HCT116 (cell line): ENCODE results near the gene EHD4.

ENCODE experiments used
- CEBPB ChIP-seq: IDR thresholded peaks from 2 replicates; pipeline ENCODE4 v1.6.1; 2012; ENCODE audit warnings: low read depth
- EZH2 ChIP-seq: fragments of 200-600 bp; sonication (generic); IDR thresholded peaks from 2 replicates; pipeline ENCODE4 v1.6.1; 2017; ENCODE audit warnings: antibody characterized with exemption, mixed run types
- EZH2phosphoT487 ChIP-seq: fragments of 200-600 bp; IDR thresholded peaks from 2 replicates; pipeline ENCODE4 v1.6.1; 2018; ENCODE audit warnings: antibody characterized with exemption, borderline replicate concordance
- POLR2A ChIP-seq: IDR thresholded peaks from 2 replicates; pipeline ENCODE4 v1.7.0; 2011; ENCODE audit warnings: borderline replicate concordance; ENCODE audit not compliant: insufficient read depth, insufficient read length; ENCODE audit errors: extremely low read depth
- POLR2AphosphoS5 ChIP-seq: IDR thresholded peaks from 2 replicates; pipeline ENCODE4 v1.6.1; 2011; ENCODE audit warnings: mild to moderate bottlenecking, low read depth, low read length, moderate library complexity
- RAD21 ChIP-seq: IDR thresholded peaks from 2 replicates; pipeline ENCODE4 v1.6.1; 2012; ENCODE audit warnings: low read depth, mild to moderate bottlenecking
- SRF ChIP-seq: IDR thresholded peaks from 2 replicates; pipeline ENCODE4 v1.6.1; 2012; ENCODE audit warnings: low read depth
- TCF7L2 ChIP-seq: IDR thresholded peaks from 2 replicates; pipeline ENCODE4 v1.7.0; 2011; ENCODE audit warnings: borderline replicate concordance, inconsistent platforms; ENCODE audit not compliant: insufficient read depth, insufficient read length; ENCODE audit errors: extremely low read depth
- ZFX ChIP-seq: fragments of 450-650 bp; IDR thresholded peaks from 2 replicates; pipeline ENCODE4 v1.6.1; 2017
- ZNF274 ChIP-seq: fragments of 200-500 bp; sonication (Bioruptor generic); IDR thresholded peaks from 2 replicates; pipeline ENCODE4 v1.6.1; 2014; ENCODE audit warnings: mild to moderate bottlenecking, low read depth, low read length, inconsistent platforms
- TF ChIP-seq, protein P1 (sequence below), 3 experiments: fragments of 200-600 bp in 1 of 3; sonication (generic) in 1 of 3; IDR thresholded peaks in 2 of 3; conservative IDR thresholded peaks in 1 of 3; 2 replicates each; pipeline ENCODE4 v1.5.1; 2012 to 2017; ENCODE audit warnings: low read depth in 2 of 3, low read length in 2 of 3, antibody characterized with exemption in 1 of 3, borderline replicate concordance in 1 of 3, control low read depth in 1 of 3, mild to moderate bottlenecking in 1 of 3, mixed read lengths in 1 of 3, mixed run types in 1 of 3, moderate library complexity in 1 of 3; ENCODE audit not compliant: insufficient read depth in 1 of 3
- TF ChIP-seq, protein P2 (sequence below): IDR thresholded peaks from 2 replicates; pipeline ENCODE4 v1.6.1; 2012

DNA sequence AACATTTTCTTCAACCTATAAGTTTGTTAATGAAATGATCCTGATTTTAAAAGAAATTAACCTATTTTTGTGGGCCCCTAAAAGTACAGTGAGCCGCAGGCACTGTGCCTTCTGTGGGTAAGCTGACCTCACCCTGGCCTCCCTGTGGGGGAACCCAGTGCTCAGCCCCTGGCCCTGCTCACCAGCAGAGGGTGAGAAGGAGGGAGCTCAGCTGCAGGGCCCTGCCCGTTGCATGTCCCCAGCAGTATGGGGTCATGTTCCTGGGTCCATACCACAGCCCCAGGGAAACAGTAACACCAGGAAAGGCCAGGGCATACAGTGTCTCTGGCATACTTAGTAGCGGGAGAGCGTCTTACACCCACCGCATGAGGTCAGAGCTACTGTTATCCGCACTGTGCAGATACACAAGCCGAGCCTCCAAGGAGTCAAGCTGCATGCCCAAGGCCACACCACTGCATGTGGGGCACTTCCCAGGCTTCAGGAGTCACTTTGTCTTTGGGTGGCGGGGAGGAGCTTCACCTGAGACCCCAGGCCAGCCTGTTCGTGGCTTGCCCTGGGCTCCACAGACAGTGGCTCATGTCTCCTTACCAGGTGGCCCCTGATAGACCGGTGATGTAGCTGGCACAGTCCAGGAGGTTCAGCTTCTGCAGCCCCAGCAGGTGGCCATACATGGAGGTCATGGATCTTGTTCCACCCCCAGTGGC lies 22.6 kb upstream of the EHD4 start:
- TF ChIP-seq, protein P1, sequence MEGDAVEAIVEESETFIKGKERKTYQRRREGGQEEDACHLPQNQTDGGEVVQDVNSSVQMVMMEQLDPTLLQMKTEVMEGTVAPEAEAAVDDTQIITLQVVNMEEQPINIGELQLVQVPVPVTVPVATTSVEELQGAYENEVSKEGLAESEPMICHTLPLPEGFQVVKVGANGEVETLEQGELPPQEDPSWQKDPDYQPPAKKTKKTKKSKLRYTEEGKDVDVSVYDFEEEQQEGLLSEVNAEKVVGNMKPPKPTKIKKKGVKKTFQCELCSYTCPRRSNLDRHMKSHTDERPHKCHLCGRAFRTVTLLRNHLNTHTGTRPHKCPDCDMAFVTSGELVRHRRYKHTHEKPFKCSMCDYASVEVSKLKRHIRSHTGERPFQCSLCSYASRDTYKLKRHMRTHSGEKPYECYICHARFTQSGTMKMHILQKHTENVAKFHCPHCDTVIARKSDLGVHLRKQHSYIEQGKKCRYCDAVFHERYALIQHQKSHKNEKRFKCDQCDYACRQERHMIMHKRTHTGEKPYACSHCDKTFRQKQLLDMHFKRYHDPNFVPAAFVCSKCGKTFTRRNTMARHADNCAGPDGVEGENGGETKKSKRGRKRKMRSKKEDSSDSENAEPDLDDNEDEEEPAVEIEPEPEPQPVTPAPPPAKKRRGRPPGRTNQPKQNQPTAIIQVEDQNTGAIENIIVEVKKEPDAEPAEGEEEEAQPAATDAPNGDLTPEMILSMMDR (IDR thresholded peaks at IDR 0.05 in 2 of 3, conservative IDR thresholded peaks at IDR 0.05 in 1 of 3; ENCODE audit: borderline replicate concordance in 1 of 3, insufficient read depth in 1 of 3, low read depth in 2 of 3, low read length in 2 of 3), result no peak
- TF ChIP-seq SRF (no peak), ZNF274 (no peak), CEBPB (no peak), TCF7L2 (no peak), EZH2 (no peak), POLR2A (no peak), EZH2phosphoT487 (no peak), POLR2AphosphoS5 (no peak), ZFX (no peak), RAD21 (no peak)
- TF ChIP-seq, protein P2, sequence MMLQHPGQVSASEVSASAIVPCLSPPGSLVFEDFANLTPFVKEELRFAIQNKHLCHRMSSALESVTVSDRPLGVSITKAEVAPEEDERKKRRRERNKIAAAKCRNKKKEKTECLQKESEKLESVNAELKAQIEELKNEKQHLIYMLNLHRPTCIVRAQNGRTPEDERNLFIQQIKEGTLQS, result no peak
